ENCODE results near the gene DENND6B.

The DENND6B gene

DNA sequence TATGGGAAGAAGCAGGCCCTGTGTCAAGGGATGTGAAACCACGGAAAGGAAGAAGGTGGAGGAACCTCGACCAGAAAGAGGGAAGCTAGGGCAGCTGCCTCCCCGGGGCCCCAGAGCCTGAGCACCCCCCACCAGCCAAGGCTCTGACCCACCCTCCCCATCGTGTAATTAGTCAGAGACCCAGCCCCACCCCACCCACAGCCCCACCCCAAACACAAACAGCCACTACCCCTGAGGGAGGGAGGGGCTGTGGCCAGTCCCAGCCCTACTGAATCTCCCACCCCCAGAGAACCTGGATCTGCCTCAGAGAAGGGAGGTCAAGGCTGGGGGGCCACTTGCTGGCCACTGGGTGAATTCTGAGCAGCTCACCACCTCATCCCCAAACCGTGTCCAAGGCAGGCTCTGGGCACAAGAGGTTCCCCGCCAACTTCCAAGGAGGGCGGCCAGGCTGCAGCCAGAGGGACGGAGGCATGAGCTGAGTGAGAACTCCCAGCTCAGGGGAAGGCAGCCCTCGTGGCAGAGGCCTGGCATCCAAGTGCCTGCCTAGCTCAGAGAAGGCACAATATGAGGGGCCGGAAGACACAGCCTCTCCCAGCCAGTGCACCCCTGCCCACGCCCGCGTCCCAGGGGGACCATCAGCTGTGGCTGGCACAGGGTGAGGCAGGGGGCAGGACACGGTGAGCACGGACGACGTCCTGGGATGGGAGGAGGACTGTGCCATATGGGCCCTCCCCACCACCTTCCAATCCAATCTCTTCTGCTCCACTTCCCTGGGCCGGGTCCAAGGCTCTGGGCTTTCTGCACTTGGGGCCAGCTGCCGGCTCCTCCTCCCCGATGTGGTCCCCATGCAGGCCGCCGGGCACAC lies 22.1 kb downstream of the DENND6B start:
- peak in 44 of 58 donors; percentile 35 to 81 (median 63) for DNase-seq

GRCh38 chr22:50303848-50304527 lies 22.8 kb downstream of the DENND6B start:
- peak in 25 of 58 donors; percentile 15 to 73 (median 45) for DNase-seq

GRCh38 chr22:50303515-50303847 lies 23.3 kb downstream of the DENND6B start:
- peak in 12 of 58 donors; percentile 19 to 65 (median 42) for DNase-seq

DNA sequence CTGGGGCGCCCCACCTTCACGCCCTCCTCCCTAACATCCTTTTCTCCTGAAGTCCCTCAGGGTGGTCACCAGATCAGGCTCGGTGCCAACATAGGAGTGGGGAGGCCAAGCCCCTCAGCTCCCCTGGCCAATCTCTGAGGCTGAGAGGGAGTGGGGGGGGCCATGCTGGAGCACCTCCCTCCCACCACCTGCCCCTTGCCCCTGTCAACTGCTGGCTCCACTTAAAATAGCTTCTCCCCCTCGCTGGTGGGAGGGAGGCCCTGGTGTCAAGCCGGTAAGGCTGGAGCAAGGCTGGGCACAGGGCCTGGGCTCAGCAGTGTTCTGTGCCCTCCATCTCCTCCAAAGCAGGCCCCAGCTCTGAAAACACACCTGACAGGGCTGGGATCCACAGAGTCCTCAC lies 24.2 kb downstream of the DENND6B start:
- DNase-seq: peak in 1 of 58 donors; percentile 9

DNA sequence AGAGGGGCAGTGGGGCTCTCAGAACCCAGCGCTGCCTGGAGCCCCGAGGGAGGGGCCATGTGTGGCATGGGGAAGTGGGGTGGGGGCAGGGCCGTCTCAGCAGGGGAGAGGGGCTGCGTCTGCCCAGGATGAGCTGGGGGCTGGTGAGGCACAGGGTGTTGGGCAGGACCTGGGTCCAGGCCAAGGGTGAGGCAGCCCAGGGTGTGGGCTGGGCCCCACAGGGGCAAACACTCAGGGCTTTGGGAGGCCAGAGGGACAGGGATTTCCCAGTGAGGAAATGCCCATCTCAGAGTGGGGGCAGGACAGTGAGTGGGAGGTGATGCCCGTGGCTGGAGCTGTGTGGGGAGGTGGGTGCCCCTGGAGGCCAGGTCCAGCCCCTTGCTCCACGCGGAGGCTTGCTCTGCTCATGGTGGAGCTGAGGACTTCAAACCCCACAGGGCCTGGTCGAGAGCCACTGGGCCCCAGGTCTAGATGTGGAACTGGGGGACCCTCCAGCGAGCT lies 24.7 kb downstream of the DENND6B start:
- DNase-seq: no peak

- DNase-seq: no peak
Measured at GRCh38 chr22:50301581-50301991, 25.2 kb downstream of the DENND6B start.

- DNase-seq: no peak
Measured at GRCh38 chr22:50300620-50301257, 26.1 kb downstream of the DENND6B start.

GRCh38 chr22:50299785-50300619 lies 26.8 kb downstream of the DENND6B start:
- DNase-seq: no peak

DNA sequence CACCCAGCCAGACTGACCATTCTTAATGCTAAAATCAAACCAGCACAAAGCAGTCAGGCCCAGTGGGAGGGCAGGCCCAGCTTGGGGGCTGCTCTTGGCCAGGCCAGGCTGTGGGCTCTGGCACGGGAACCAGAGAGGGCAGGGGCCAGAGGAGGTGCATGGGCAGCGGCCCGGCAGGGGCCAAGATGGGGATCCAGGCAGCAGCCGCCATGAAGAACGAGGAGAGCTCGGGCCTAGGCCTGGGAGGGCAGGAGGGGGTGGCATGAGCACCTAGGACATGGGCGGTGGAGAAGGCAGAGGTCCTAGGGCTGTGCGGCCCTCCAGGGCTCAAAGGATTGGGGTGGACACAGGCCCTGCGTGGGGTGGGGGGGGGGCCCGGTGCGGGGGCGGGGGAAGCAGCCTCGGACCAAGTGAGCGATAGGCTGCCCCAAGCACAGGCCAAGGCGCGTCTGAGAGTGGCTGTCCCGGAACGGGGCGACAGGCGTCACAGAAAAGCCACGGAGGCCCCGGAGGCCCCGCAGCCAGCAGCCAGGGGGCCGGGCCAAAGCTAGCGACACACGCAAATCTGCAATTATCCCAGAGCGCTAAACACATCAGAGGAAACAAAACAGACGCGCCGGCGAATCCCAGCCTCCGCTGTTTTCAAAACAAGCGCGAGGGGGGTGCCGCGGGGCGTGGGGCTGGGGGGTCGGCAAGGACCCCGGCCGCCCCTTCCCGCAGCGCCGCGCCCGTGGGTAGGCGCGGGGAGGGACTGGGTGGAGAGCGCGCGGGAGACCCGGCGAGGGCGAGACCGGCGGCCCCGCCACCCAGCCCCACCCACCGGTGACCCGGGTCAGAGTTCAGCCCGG lies 27.7 kb downstream of the DENND6B start:
- DNase-seq: peak in 8 of 58 donors; percentile 7 to 38 (median 26)

GRCh38 chr22:50298266-50298637 lies 28.6 kb downstream of the DENND6B start:
- no peak for DNase-seq

DNA sequence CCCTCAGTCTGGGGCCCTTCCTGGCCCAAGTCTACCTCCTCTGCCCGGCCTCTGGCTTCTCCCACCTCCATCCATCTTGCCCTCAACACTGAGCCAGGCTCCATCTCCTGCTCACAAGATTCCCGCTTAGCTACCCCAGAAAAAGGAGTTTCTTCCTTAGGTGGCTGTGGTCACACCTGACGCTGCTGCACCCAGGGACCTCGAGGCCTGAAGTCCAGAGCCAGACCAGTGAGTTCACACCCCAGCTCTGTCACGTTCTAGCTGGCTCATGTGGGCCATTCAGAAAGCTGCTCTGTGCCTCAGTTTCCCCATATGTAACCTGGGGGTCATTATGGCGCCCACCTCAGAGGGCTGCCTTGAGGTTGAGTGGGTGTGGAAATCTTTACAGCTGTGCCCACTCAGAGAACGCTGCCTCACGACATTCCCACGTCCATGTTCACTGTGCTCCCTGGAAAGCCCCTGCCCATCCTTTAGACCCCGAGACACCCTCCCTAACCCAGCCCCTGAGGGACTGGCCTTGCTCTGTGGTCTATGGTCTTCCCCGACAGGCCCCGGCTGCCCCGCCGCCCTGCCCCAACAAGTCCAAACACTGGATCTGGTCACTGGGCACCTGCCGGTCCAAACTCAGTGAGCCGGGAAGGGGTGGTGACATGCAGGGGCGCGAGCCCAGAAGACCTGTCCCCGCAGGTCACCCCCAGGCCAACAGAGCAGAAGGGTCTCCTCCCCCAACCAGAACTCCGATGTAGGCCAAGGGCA lies 29.1 kb downstream of the DENND6B start:
- no peak for DNase-seq

DNA sequence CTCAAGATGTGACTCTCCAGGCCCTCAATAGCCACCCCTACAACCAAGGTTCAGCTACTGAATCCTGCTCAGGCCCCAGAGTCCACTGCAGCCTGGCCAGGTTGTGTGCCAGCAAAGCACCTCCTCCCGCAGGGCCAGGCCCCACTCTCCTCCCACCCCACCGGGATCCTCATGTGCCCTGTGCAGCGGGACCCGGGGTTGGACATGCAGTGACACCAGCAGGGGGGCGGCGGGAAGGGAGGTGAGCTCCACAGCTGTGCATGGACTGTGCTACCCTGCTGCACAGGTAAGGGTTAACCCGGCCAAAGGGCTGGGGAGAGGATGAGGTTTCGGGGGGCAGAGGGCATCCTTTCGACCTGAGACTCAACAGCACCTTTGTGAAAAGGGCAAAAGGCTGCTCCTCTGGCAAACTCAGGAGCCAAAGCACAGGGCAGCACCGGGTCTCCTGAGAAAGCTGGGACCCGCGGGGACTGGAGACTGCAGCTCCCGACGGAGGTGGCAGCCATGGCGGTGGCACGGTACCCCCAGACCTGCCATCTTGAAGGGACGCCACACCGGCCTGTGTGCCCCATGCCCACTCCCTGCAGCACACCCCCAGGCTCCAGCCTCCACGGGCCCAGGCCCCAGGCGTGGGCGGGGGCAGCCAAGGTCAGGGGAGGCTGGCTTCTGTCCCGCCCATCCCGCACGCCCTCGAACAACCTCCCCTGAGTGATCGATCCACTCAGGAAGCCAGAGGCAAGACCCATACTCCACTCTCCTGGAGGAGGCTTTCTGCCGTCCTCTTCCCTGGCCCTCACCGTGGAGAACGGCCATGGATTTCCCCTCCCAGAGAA lies 29.9 kb downstream of the DENND6B start:
- no peak for DNase-seq

GRCh38 chr22:50294319-50294656 lies 32.5 kb downstream of the DENND6B start:
- DNase-seq: no peak

DNA sequence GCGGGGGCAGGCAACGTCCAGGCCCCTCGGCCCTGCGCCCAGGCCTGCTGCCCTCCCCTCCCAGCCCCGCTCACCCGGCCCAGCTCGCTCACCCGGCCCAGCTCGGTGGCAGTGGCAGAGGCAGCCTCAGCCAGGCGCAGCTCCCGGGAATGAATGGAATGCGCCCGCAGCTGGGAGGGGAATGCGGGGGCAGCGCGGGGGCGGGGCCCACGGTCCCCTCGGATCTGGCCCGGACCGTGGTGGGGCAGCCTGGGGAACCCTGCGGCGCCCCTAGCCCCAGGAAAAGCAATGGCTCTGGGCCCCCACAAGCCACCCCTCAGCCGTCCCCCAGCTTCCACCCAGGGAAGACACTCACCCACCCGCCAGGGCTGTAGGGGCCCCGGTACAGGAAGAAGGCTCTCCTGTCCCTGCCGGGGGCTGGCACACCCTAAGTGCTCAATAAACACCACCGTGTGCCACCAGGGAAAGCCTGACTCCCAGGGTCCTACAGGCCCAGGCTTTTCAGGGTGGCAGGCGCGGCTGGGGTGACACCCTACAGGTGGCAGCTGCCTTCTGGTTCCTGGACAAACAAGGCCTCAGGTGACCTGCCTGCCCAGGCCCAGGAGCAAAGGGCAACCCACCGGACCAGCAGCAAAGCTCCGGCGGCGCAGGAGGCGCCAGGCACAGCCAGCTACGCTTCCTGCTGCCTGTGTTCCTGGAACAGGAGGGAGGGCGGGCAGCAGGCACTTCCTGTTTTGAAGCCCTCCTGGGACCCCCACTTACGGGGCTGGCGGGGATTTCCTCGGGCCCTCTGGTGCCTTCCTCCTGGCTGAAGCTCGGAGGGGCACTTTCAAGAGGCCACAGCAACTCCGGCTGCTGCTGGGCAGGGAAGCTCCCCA lies 33.1 kb downstream of the DENND6B start:
- DNase-seq: peak in 14 of 58 donors; percentile 15 to 60 (median 36)

DNA sequence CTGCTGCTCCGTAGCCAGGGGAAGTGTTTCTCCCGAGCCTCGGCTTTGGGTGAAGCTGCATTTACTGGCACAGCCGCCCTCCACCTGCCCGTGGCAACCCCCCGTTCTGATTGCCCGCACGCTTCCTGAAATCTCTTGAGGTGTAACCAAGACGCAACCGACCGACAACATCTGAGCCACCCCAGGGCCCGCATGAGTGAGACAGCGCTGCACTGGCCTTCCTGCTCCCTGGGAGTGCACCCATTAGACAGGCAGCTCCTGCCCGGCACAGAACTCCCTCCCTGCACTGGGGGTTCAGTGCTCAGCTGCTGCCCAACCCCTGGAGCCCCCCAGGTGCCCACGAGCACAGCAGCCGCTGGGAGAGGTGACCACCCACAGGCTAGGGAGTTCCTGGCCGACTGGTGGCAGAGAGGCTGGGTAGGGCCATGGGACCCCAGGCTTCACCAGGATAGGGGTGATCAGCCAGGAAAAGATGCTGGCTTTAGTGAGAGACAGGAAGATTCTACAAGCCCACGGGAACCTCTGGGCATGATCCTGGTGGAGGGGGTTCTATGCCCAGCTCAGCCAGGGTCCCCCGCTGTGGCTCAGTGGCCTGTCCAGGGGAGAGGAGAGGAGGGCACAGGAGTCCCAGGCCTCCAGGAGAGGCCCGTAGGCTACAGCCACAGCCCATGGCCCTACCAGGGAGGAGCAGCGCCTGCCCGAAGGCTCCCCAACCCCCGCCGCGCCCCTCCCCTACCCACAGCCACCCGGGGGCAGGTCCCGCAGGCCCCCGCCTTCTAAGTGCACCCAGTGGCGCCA lies 34.0 kb downstream of the DENND6B start:
- no peak for DNase-seq

DNA sequence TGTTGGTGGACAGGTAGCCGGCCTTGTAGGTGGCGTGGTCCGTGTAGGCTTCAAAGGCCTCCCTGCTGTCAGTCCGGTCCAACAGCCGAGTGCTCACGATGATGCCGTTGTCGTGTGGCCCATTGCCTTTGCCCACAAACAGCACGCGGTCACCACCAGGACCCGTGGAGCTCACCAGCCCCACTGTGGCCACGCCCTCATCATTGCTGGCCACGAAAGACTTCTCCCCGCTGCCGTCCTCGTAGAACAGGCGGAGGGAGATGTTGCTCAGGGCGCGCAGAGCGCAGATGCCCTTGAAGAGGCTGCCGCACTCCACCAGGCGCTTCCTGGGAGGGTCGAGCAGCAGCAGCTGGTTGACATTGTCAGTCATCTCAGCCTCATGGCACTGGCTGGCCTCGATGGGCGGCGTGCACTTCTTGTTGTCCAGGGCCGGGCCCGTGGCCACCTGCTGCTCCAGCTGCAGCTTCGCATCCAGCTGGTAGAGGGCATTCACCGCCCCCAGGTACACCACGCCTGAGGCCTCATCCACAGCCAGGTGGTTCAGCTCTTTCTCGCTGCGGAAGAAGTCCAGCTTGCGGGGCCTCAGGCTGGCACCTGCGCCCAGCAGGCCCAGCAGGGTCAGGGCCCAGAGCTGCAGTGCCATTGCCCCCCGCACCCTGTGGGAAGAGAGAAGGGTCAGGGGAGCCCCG lies 36.7 kb downstream of the DENND6B start:
- DNase-seq: no peak

All from anterior cingulate cortex (tissue), 58 donors.